IMR-90 (cell line): Measurements from ENCODE around the gene COLQ. TPM values are rescaled to one million over a fixed set of nuclear protein-coding genes. Genes with fewer than 3 reads are reported as not detected.

Source experiments
- ATAC-seq: fragments of 200-7000 bp; cut with Tn5 transposase; 2 replicates; pipeline ENCODE4 v1.9.1; 2020; ENCODE audit warnings: low read depth, mild to moderate bottlenecking, moderate library complexity
- BruUV-seq: library from RNA; stranded (reverse); fragments of 400-500 nt; replicated peaks from 2 replicates; lab custom pipeline; 2021; lab: Mats Ljungman, UMichigan
- CTCF ChIA-PET: fragments of 300-600 bp; formaldehyde crosslinking; extraction: SDS; loops from one replicate; lab custom pipeline; 2021; ENCODE audit warnings: antibody characterized with exemption; lab: Yijun Ruan, JAX
- POLR2A ChIA-PET: fragments of 300-600 bp; sonication (Branson Sonifier 250); formaldehyde crosslinking; loops from one replicate; lab custom pipeline; 2022; ENCODE audit warnings: antibody characterized with exemption; ENCODE audit not compliant: unreplicated experiment; lab: Charles Lee
- DNase-seq: peaks from one replicate; pipeline ENCODE4 v3.0.0; 2013
- H2AFZ ChIP-seq: replicated peaks from 2 replicates; pipeline ENCODE3; 2013; ENCODE audit warnings: low read length, mild to moderate bottlenecking; ENCODE audit not compliant: poor library complexity
- H2AK5ac ChIP-seq: 2 replicates; pipeline ENCODE4 v1.6.1; 2013; ENCODE audit warnings: low read depth, low read length, inconsistent platforms
- H2AK9ac ChIP-seq: replicated peaks from 2 replicates; pipeline ENCODE3; 2013; ENCODE audit warnings: mild to moderate bottlenecking, low read depth, low read length, moderate library complexity; ENCODE audit not compliant: poor library complexity
- H2BK120ac ChIP-seq: 2 replicates; pipeline ENCODE4 v1.6.1; 2013; ENCODE audit warnings: low read depth, low read length, inconsistent platforms
- H2BK15ac ChIP-seq: 3 replicates; pipeline ENCODE4 v1.6.1; 2013; ENCODE audit warnings: low read depth, low read length, inconsistent platforms
- H2BK20ac ChIP-seq: 2 replicates; pipeline ENCODE4 v1.6.1; 2013; ENCODE audit warnings: low read depth, mild to moderate bottlenecking, inconsistent platforms, low read length, moderate library complexity
- H2BK5ac ChIP-seq: 2 replicates; pipeline ENCODE4 v1.6.1; 2013; ENCODE audit warnings: mild to moderate bottlenecking, low read depth, low read length, inconsistent platforms; ENCODE audit not compliant: poor library complexity, severe bottlenecking
- H3K14ac ChIP-seq: replicated peaks from 2 replicates; pipeline ENCODE4 v1.6.1; 2013; ENCODE audit warnings: low read depth, low read length, inconsistent platforms
- H3K18ac ChIP-seq: 2 replicates; pipeline ENCODE4 v1.6.1; 2013; ENCODE audit warnings: low read depth, low read length, control low read depth
- H3K23ac ChIP-seq: 2 replicates; pipeline ENCODE4 v1.6.1; 2013; ENCODE audit warnings: low read depth, low read length, inconsistent platforms
- H3K27ac ChIP-seq: 2 replicates; pipeline ENCODE4 v1.5.1; 2013; ENCODE audit warnings: mild to moderate bottlenecking, control low read depth, low read length; ENCODE audit not compliant: insufficient read depth
- H3K27me3 ChIP-seq: 2 replicates; pipeline ENCODE4 v1.6.1; 2013; ENCODE audit warnings: low read length; ENCODE audit not compliant: control insufficient read depth, insufficient read depth
- H3K36me3 ChIP-seq: 2 replicates; pipeline ENCODE4 v1.6.1; 2013; ENCODE audit warnings: low read length, mixed read lengths; ENCODE audit not compliant: control insufficient read depth, insufficient read depth
- H3K4ac ChIP-seq: 2 replicates; pipeline ENCODE4 v1.6.1; 2013; ENCODE audit warnings: low read depth, low read length, inconsistent platforms
- H3K4me1 ChIP-seq: 2 replicates; pipeline ENCODE4 v1.6.1; 2013; ENCODE audit warnings: low read length, mixed read lengths; ENCODE audit not compliant: control insufficient read depth, insufficient read depth
- H3K4me2 ChIP-seq: 2 replicates; pipeline ENCODE4 v1.6.1; 2013; ENCODE audit warnings: low read depth, mild to moderate bottlenecking, control low read depth, low read length, moderate library complexity
- H3K4me3 ChIP-seq: 2 replicates; pipeline ENCODE4 v1.5.1; 2013; ENCODE audit warnings: low read depth, mild to moderate bottlenecking, control low read depth, low read length, moderate library complexity; ENCODE audit not compliant: insufficient read depth
- H3K56ac ChIP-seq: 2 replicates; pipeline ENCODE4 v1.6.1; 2013; ENCODE audit warnings: low read length, inconsistent platforms; ENCODE audit not compliant: insufficient read depth; ENCODE audit errors: extremely low read depth
- H3K79me1 ChIP-seq, 2 experiments: 2 replicates each; pipeline ENCODE4 v1.6.1; 2013; ENCODE audit warnings: low read length in 2 of 2, inconsistent platforms in 1 of 2, low read depth in 1 of 2
- H3K9ac ChIP-seq: 2 replicates; pipeline ENCODE4 v1.6.1; 2013; ENCODE audit warnings: low read depth, low read length, control low read depth
- H3K9me1 ChIP-seq: 2 replicates; pipeline ENCODE4 v1.6.1; 2013; ENCODE audit warnings: low read length, inconsistent platforms; ENCODE audit not compliant: insufficient read depth
- H3K9me3 ChIP-seq: 2 replicates; pipeline ENCODE4 v1.6.1; 2013; ENCODE audit warnings: low read length; ENCODE audit not compliant: control insufficient read depth, insufficient read depth
- H4K20me1 ChIP-seq: 2 replicates; pipeline ENCODE4 v1.6.1; 2013; ENCODE audit warnings: low read length, inconsistent platforms; ENCODE audit not compliant: insufficient read depth
- H4K5ac ChIP-seq: 2 replicates; pipeline ENCODE4 v1.6.1; 2013; ENCODE audit warnings: mild to moderate bottlenecking, low read depth, low read length, control low read depth
- H4K8ac ChIP-seq, 2 experiments: 2 replicates each; pipeline ENCODE4 v1.6.1; 2013; ENCODE audit warnings: low read depth in 2 of 2, low read length in 2 of 2, control low read depth in 1 of 2, inconsistent platforms in 1 of 2
- H4K91ac ChIP-seq: 2 replicates; pipeline ENCODE4 v1.6.1; 2013; ENCODE audit warnings: low read depth, low read length, inconsistent platforms; ENCODE audit not compliant: insufficient read depth
- CEBPB ChIP-seq: IDR thresholded peaks from 2 replicates; pipeline ENCODE4 v1.6.1; 2012; ENCODE audit warnings: low read depth, low read length, improper control_type of control experiment
- ELK1 ChIP-seq: fragments of 150-350 bp; IDR thresholded peaks from 2 replicates; pipeline ENCODE4 v1.6.1; 2016; ENCODE audit warnings: low read depth, mild to moderate bottlenecking, low read length, moderate library complexity, borderline replicate concordance
- MAZ ChIP-seq: IDR thresholded peaks from 2 replicates; pipeline ENCODE4 v1.6.1; 2012; ENCODE audit warnings: low read depth, mild to moderate bottlenecking, low read length, improper control_type of control experiment, moderate library complexity, borderline replicate concordance
- NFE2L2 ChIP-seq: fragments of 150-350 bp; IDR thresholded peaks from 2 replicates; pipeline ENCODE4 v1.6.1; 2016; ENCODE audit warnings: low read depth, mild to moderate bottlenecking, low read length
- RFX5 ChIP-seq: IDR thresholded peaks from 2 replicates; pipeline ENCODE4 v1.8.0; 2012; ENCODE audit warnings: low read depth, mild to moderate bottlenecking, low read length, moderate library complexity
- USF2 ChIP-seq: fragments of 150-350 bp; IDR thresholded peaks from 2 replicates; pipeline ENCODE4 v1.6.1; 2017; ENCODE audit warnings: mild to moderate bottlenecking, antibody characterized with exemption, low read length, low read depth
- WGBS, 2 experiments: methylation state at CpG; one replicate each; pipeline versions ENCODE4 v1.1.5 to v1.1.7; 2013; ENCODE audit warnings: missing lambda C conversion rate in 2 of 2; ENCODE audit not compliant: insufficient read length in 1 of 2; ENCODE audit errors: extremely low coverage in 2 of 2; 5-methylcytosine and 5-hydroxymethylcytosine counted together
- dilution Hi-C: fragments of 300-500 bp; cut with HindIII; formaldehyde crosslinking; loops from one replicate; pipeline ENCODE4 v1.14.3; 2018; ENCODE audit warnings: low sequenced_read_pairs; ENCODE audit not compliant: unreplicated experiment
- in situ Hi-C: fragments of 300-500 bp; cut with MboI; formaldehyde crosslinking; loops from 3 replicates; pipeline ENCODE4 v1.14.3; 2019; ENCODE audit warnings: low sequenced_read_pairs, inconsistent platforms, mixed read lengths
- intact Hi-C: fragments of 100-400 bp; cut with micrococcal nuclease; formaldehyde crosslinking; loops from 2 replicates; pipeline ENCODE4 v1.10.0; 2022
- polyA plus RNA-seq, 3 experiments: library from polyadenylated mRNA; depleted of rRNA; stranded (reverse); fragments of >200 nt; gene quantifications; 2 replicates each; pipeline ENCODE4 v1.2.3, GENCODE V29; 2012; ENCODE audit warnings: low replicate concordance in 1 of 3
- total RNA-seq: library from RNA; depleted of rRNA; stranded (reverse); fragments of >200 nt; gene quantifications from 2 replicates; pipeline ENCODE4 v1.2.3, GENCODE V29; 2012

Gene COLQ
- total and polyA plus RNA-seq, 2 of the 4 experiments (the other 2 are of a cell fraction): 0.18 to 0.65 TPM

DNA sequence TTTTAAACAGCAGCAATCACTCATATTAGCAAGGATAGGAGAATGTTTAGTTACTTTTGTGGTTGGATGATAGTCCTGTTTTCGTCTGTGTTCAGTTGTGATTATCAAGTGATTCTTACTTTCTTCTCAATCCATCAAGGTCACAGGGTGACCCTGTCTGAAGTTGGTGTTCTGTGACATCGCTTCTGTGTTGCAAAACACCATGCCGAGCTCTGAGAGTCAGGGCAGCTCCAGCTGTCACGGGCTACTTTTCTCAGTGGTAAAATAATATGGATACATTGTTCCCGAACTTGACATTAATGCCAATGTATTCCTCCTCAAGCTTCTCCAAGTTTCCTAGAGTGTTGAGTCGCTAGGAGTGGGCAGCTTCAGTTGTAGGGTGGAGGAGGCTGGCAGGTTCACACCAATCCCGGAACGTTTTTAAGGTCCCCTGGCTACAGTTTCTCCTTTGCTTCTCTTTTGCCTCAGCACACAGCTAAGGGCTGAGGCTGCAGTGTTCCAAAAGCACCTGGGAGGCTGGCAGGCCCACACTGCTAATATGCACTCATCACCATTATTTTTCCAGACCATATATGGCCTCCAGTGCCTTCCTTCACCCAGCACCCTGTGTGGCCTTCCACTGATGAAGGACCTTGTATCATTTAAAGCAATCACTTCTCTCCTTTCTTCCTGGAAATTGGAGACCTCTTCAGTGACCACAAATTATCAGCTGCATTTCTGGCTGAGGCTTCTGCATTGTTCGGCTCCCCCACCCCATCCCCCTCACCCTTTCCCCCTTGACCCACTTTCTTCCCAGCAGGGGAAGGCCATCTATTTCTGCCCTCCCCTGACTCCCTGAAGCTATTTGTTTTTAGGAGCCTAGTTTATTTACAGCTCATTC lies 25.8 kb downstream of the COLQ start:
- in situ Hi-C loops: no loop called here
- no peak overlapping the region for H3K14ac ChIP-seq
- H2AK5ac ChIP-seq: no peak overlapping the region
- H3K9me3 ChIP-seq: no peaks in the 10 kb centered on the region
- intact Hi-C loops: no loop called here
- no peaks in the 10 kb centered on the region for H3K4me1 ChIP-seq
- H2BK120ac ChIP-seq: no peak overlapping the region
- no peaks in the 10 kb centered on the region for H3K36me3 ChIP-seq
- no peaks in the 10 kb centered on the region for H4K20me1 ChIP-seq
- POLR2A ChIA-PET: no interaction called here
- ATAC-seq (no peak), DNase-seq (no peak)
- H2AK9ac ChIP-seq: peak overlapping the region; percentile 55
- H3K9ac ChIP-seq: no peak overlapping the region
- no peak overlapping the region for H4K91ac ChIP-seq
- no peaks in the 10 kb centered on the region for H3K9me1 ChIP-seq
- H4K8ac ChIP-seq: no peak overlapping the region
- H3K4me2 ChIP-seq: no peak overlapping the region
- H3K27ac ChIP-seq: no peak overlapping the region
- no peak overlapping the region for H4K5ac ChIP-seq
- peak overlapping the region; percentile 36 for H2AFZ ChIP-seq
- no CpG with 5 or more reads among the region's 9 CpGs for WGBS, 2 experiments
- H3K4ac ChIP-seq: no peak overlapping the region
- no peak overlapping the region for H3K56ac ChIP-seq
- no peaks in the 10 kb centered on the region for H3K79me1 ChIP-seq
- TF ChIP-seq CEBPB (no peak), ELK1 (no peak), NFE2L2 (no peak), USF2 (no peak), RFX5 (no peak), MAZ (no peak)
- no peak overlapping the region for H2BK5ac ChIP-seq
- no peak overlapping the region for H3K4me3 ChIP-seq
- no peak overlapping the region for H3K18ac ChIP-seq
- no peak overlapping the region for H3K23ac ChIP-seq
- CTCF ChIA-PET: no interaction called here
- H3K27me3 ChIP-seq: no peaks in the 10 kb centered on the region
- BruUV-seq: no TSS peak
- H2BK15ac ChIP-seq: no peak overlapping the region
- no peak overlapping the region for H2BK20ac ChIP-seq
- dilution Hi-C loops: no loop called here
